Uterus (tissue), 4 donors: ENCODE measurements around the gene PRKG1. TPM values are rescaled to one million over a fixed set of nuclear protein-coding genes. Genes with fewer than 3 reads are reported as not detected.

Experiments
- DNase-seq, 2 donors: peaks; one replicate each; pipeline ENCODE4 v3.0.0-alpha.2; 2019 to 2020
- H3K27ac ChIP-seq, 2 donors: fragments of 200-600 bp; sonication (generic); 1 replicate in 1 of 2; 2 replicates in 1 of 2; pipeline ENCODE4 v1.5.1; 2016 to 2018
- H3K27me3 ChIP-seq, 2 donors: fragments of 200-600 bp; sonication (generic); one replicate each; pipeline ENCODE4 v1.5.1; 2018 to 2019; ENCODE audit warnings: control low read depth in 1 of 2
- H3K36me3 ChIP-seq, 2 donors: fragments of 200-600 bp; sonication (generic); one replicate each; pipeline ENCODE4 v1.5.1; 2019; ENCODE audit warnings: control low read depth in 1 of 2
- H3K4me1 ChIP-seq, 2 donors: fragments of 200-600 bp; sonication (generic); one replicate each; pipeline ENCODE4 v1.5.1; 2018 to 2019; ENCODE audit warnings: control low read depth in 1 of 2
- H3K4me3 ChIP-seq, 2 donors: fragments of 200-600 bp; sonication (generic); 1 replicate in 1 of 2; 2 replicates in 1 of 2; pipeline ENCODE4 v1.5.1; 2018 to 2019; ENCODE audit warnings: mild to moderate bottlenecking in 1 of 2
- H3K9me3 ChIP-seq, 2 donors: fragments of 200-600 bp; sonication (generic); one replicate each; pipeline ENCODE4 v1.5.1; 2019; ENCODE audit warnings: control low read depth in 1 of 2
- CTCF ChIP-seq, 4 experiments: fragments of 200-600 bp in 2 of 4; fragments of 450-650 bp in 2 of 4; sonication (generic) in 2 of 4; IDR thresholded peaks; one replicate each; pipeline ENCODE4 v1.5.1; 2016 to 2019; ENCODE audit warnings: antibody characterized with exemption in 4 of 4, mild to moderate bottlenecking in 2 of 4, moderate library complexity in 1 of 4
- POLR2A ChIP-seq, 2 donors: fragments of 450-650 bp; IDR thresholded peaks; one replicate each; pipeline ENCODE4 v1.6.1; 2016; ENCODE audit warnings: antibody characterized with exemption in 2 of 2, mild to moderate bottlenecking in 1 of 2, moderate library complexity in 1 of 2
- intact Hi-C: fragments of 100-400 bp; cut with DNase I; formaldehyde crosslinking; loops from one replicate; pipeline ENCODE4 v1.15.1; 2023; ENCODE audit warnings: low total_unique reads
- total RNA-seq, 4 donors: library from RNA; depleted of rRNA in 3 of 4; stranded (reverse); fragments of >200 nt in 3 of 4; gene quantifications; one replicate each; pipeline versions ENCODE4 v1.1.0 to v1.2.4, GENCODE V29; 2014 to 2023
- donor health status: DM: yes; HTN: yes; CAD: no.

PRKG1 gene
- total RNA-seq, 4 donors from 2014 or later: 32.4 to 136 (median 69.6) TPM

GRCh38 chr10:51926337-51926736 lies 852.0 kb downstream of the PRKG1 start:
- Histone ChIP-seq H3K9me3 (no peaks in the 10 kb centered on the region), H3K36me3 (no peaks in the 10 kb centered on the region)
- TF ChIP-seq CTCF (IDR thresholded peaks at IDR 0.05): no peak
- no peak for TF ChIP-seq POLR2A (IDR thresholded peaks at IDR 0.05)

GRCh38 chr10:51928162-51928561 lies 853.9 kb downstream of the PRKG1 start:
- Histone ChIP-seq H3K4me3 (no peak overlapping the region), H3K36me3 (no peaks in the 10 kb centered on the region), H3K4me1 (no peaks in the 10 kb centered on the region), H3K27ac (no peak overlapping the region), H3K27me3 (no peaks in the 10 kb centered on the region), H3K9me3 (no peaks in the 10 kb centered on the region)
- intact Hi-C loops: no loop called here
- TF ChIP-seq CTCF (IDR thresholded peaks at IDR 0.05): no peak
- TF ChIP-seq POLR2A (IDR thresholded peaks at IDR 0.05): no peak
- no peak for DNase-seq

More at GRCh38 chr10:51926337-51926736, 852.0 kb downstream of the PRKG1 start:
- intact Hi-C loops: no loop called here
- Histone ChIP-seq H3K27ac (no peak overlapping the region), H3K4me3 (no peak overlapping the region), H3K4me1 (no peaks in the 10 kb centered on the region), H3K27me3 (no peaks in the 10 kb centered on the region)
- no peak for DNase-seq

- intact Hi-C loops: no loop called here
- no peaks in the 10 kb centered on the region for H3K9me3 ChIP-seq
- H3K4me3 ChIP-seq: no peak overlapping the region
- H3K27me3 ChIP-seq: no peaks in the 10 kb centered on the region
- no peak for DNase-seq
- H3K36me3 ChIP-seq: no peaks in the 10 kb centered on the region
- no peak for TF ChIP-seq POLR2A (IDR thresholded peaks at IDR 0.05)
- no peak for TF ChIP-seq CTCF (IDR thresholded peaks at IDR 0.05)
- no peak overlapping the region for H3K27ac ChIP-seq
- no peaks in the 10 kb centered on the region for H3K4me1 ChIP-seq
These were observed 858.2 kb downstream of the PRKG1 start for GRCh38 chr10:51932530-51932929.

- Histone ChIP-seq H3K27me3 (no peaks in the 10 kb centered on the region), H3K4me3 (no peak overlapping the region), H3K27ac (no peak overlapping the region), H3K9me3 (no peaks in the 10 kb centered on the region), H3K36me3 (no peaks in the 10 kb centered on the region), H3K4me1 (no peaks in the 10 kb centered on the region)
- TF ChIP-seq CTCF (IDR thresholded peaks at IDR 0.05): no peak
- TF ChIP-seq POLR2A (IDR thresholded peaks at IDR 0.05): no peak
- DNase-seq: no peak
- intact Hi-C loops: no loop called here
These were observed 860.1 kb downstream of the PRKG1 start for GRCh38 chr10:51934373-51934772.

- Histone ChIP-seq H3K36me3 (no peaks in the 10 kb centered on the region), H3K27me3 (no peaks in the 10 kb centered on the region), H3K4me1 (no peaks in the 10 kb centered on the region), H3K4me3 (no peak overlapping the region), H3K27ac (no peak overlapping the region), H3K9me3 (no peaks in the 10 kb centered on the region)
- intact Hi-C loops: no loop called here
- TF ChIP-seq POLR2A (IDR thresholded peaks at IDR 0.05): no peak
- no peak for TF ChIP-seq CTCF (IDR thresholded peaks at IDR 0.05)
- DNase-seq: no peak
These were observed 861.1 kb downstream of the PRKG1 start for GRCh38 chr10:51935341-51935740.
